K562 (cell line): ENCODE measurements around the gene MOCOS. TPM values are rescaled to one million over a fixed set of nuclear protein-coding genes. Genes with fewer than 3 reads are reported as not detected.

Source experiments
- ATAC-seq: fragments of 200-7000 bp; cut with Tn5 transposase; 3 replicates; pipeline ENCODE4 v1.9.1; 2020; ENCODE audit warnings: moderate library complexity
- BruUV-seq: library from RNA; stranded (reverse); fragments of 400-500 nt; replicated peaks from 2 replicates; lab custom pipeline; 2021; lab: Mats Ljungman, UMichigan
- CTCF ChIA-PET: fragments of 300-600 bp; formaldehyde crosslinking; extraction: SDS; loops from one replicate; lab custom pipeline; 2021; ENCODE audit warnings: low intra/inter-chr PET ratio; lab: Yijun Ruan, JAX
- POLR2A ChIA-PET: fragments of 300-600, 350-650 bp; sonication (Branson Sonifier 250); formaldehyde crosslinking; extraction: SDS; loops from one replicate; lab custom pipeline; 2021; ENCODE audit warnings: antibody characterized with exemption, inconsistent platforms; lab: Yijun Ruan, JAX
- DNase-seq, 4 experiments: peaks; one replicate each; pipeline versions ENCODE4 v3.0.0 to v3.0.0-alpha.2; 2011 to 2018; ENCODE audit warnings: low spot score in 3 of 4, mixed read lengths in 3 of 4; ENCODE audit errors: extremely low read depth in 1 of 4
- FAIRE-seq: peaks from 2 replicates; lab custom pipeline; 2011; peaks lifted over from hg19 to GRCh38; lab: Jason Lieb, UNC
- H2AFZ ChIP-seq: 2 replicates; pipeline ENCODE4 v1.6.0; 2011; ENCODE audit warnings: low read depth, low read length, control low read depth, inconsistent platforms
- H3K27ac ChIP-seq: fragments of 200-600 bp; 3 replicates; pipeline ENCODE4 v1.8.0; 2011; ENCODE audit warnings: low read depth, mild to moderate bottlenecking, control low read depth, inconsistent platforms, low read length, moderate library complexity, mixed read lengths; ENCODE audit errors: extremely low read depth
- H3K27me3 ChIP-seq, 2 experiments: fragments of 300-600 bp in 1 of 2; 2 replicates in 1 of 2; 3 replicates in 1 of 2; pipeline versions ENCODE4 v1.6.0 to v1.8.0; 2011; ENCODE audit warnings: inconsistent platforms in 2 of 2, low read length in 2 of 2, mild to moderate bottlenecking in 1 of 2, mixed read lengths in 1 of 2, moderate library complexity in 1 of 2; ENCODE audit not compliant: control insufficient read depth in 2 of 2, insufficient read depth in 2 of 2
- H3K36me3 ChIP-seq: fragments of 300-600 bp; 3 replicates; pipeline ENCODE4 v1.8.0; 2011; ENCODE audit warnings: mild to moderate bottlenecking, low read length, inconsistent platforms; ENCODE audit not compliant: control insufficient read depth, insufficient read depth
- H3K4me1 ChIP-seq, 2 experiments: fragments of 200-600 bp in 1 of 2; replicated peaks in 1 of 2; 2 replicates in 1 of 2; 3 replicates in 1 of 2; pipeline versions ENCODE4 v1.5.1 to v1.8.0; 2011; ENCODE audit warnings: inconsistent platforms in 2 of 2, low read length in 2 of 2, mild to moderate bottlenecking in 1 of 2, mixed read lengths in 1 of 2, moderate library complexity in 1 of 2; ENCODE audit not compliant: control insufficient read depth in 2 of 2, insufficient read depth in 2 of 2
- H3K4me2 ChIP-seq: 2 replicates; pipeline ENCODE4 v1.6.1; 2011; ENCODE audit warnings: low read length, control low read depth, inconsistent platforms, mixed read lengths; ENCODE audit not compliant: insufficient read depth
- H3K4me3 ChIP-seq: fragments of 200-600 bp; sonication (generic), shearing (Covaris generic); 2 replicates; pipeline ENCODE4 v1.5.1; 2016; ENCODE audit warnings: control low read depth, inconsistent platforms
- H3K79me2 ChIP-seq: fragments of 200-600 bp; 3 replicates; pipeline ENCODE4 v1.8.0; 2011; ENCODE audit warnings: low read length, inconsistent platforms; ENCODE audit not compliant: control insufficient read depth, insufficient read depth
- H3K9ac ChIP-seq, 2 experiments: 2 replicates each; pipeline versions ENCODE4 v1.6.0 to v1.6.1; 2011; ENCODE audit warnings: low read depth in 2 of 2, low read length in 2 of 2, control low read depth in 1 of 2, inconsistent platforms in 1 of 2, mild to moderate bottlenecking in 1 of 2, mixed read lengths in 1 of 2; ENCODE audit not compliant: insufficient read depth in 1 of 2
- H3K9me1 ChIP-seq: one replicate; pipeline ENCODE4 v1.6.0; 2011; ENCODE audit warnings: inconsistent platforms, mild to moderate bottlenecking, low read length, moderate library complexity; ENCODE audit not compliant: control insufficient read depth, insufficient read depth
- H3K9me3 ChIP-seq: replicated peaks from 2 replicates; pipeline ENCODE4 v1.5.1; 2011; ENCODE audit warnings: low read depth, low read length, inconsistent platforms; ENCODE audit not compliant: control insufficient read depth, insufficient read depth
- H4K20me1 ChIP-seq: replicated peaks from 2 replicates; pipeline ENCODE4 v1.6.1; 2011; ENCODE audit warnings: low read length, inconsistent platforms, mixed read lengths; ENCODE audit not compliant: control insufficient read depth, insufficient read depth
- ATF6 ChIP-seq: sonication (generic); formaldehyde crosslinking; IDR thresholded peaks from 2 replicates; pipeline ENCODE4 v1.4.0; 2020; ENCODE audit warnings: mild to moderate bottlenecking, missing genetic modification reagents
- BCL6 ChIP-seq: fragments of 250-450 bp; sonication (Bioruptor Pico); IDR thresholded peaks from 2 replicates; pipeline ENCODE4 v1.4.0; 2020
- CEBPB ChIP-seq: fragments of 450-650 bp; IDR thresholded peaks from 2 replicates; pipeline ENCODE4 v1.6.1; 2016; ENCODE audit warnings: missing genetic modification characterization, missing compliant biosample characterization
- CTCFL ChIP-seq: IDR thresholded peaks from 2 replicates; pipeline ENCODE4 v1.6.1; 2011; ENCODE audit warnings: borderline replicate concordance, low read depth, mild to moderate bottlenecking, moderate library complexity, low read length; ENCODE audit not compliant: insufficient read depth, poor library complexity, severe bottlenecking
- FOXK2 ChIP-seq, 2 experiments: fragments of 450-650 bp; IDR thresholded peaks in 1 of 2; conservative IDR thresholded peaks in 1 of 2; 2 replicates each; pipeline ENCODE4 v1.6.1; 2016; ENCODE audit warnings: low read depth in 2 of 2, mild to moderate bottlenecking in 1 of 2
- FOXM1 ChIP-seq, 2 experiments: fragments of 450-650 bp in 1 of 2; sonication (generic) in 1 of 2; formaldehyde crosslinking in 1 of 2; IDR thresholded peaks; 2 replicates each; pipeline versions ENCODE4 v1.6.1 to v1.9.0; 2017 to 2022; ENCODE audit warnings: low read depth in 2 of 2, mild to moderate bottlenecking in 2 of 2, missing genetic modification reagents in 1 of 2, moderate library complexity in 1 of 2
- GABPB1 ChIP-seq: sonication (generic); formaldehyde crosslinking; IDR thresholded peaks from 2 replicates; pipeline ENCODE4 v1.8.0; 2022; ENCODE audit warnings: mild to moderate bottlenecking, missing genetic modification reagents
- HSF4 ChIP-seq: fragments of 250-450 bp; sonication (Bioruptor Pico); IDR thresholded peaks from 2 replicates; pipeline ENCODE4 v2.1.2; 2022; ENCODE audit warnings: mild to moderate bottlenecking, moderate library complexity, borderline replicate concordance
- JUNB ChIP-seq: fragments of 450-650 bp; formaldehyde crosslinking; conservative IDR thresholded peaks from 2 replicates; pipeline ENCODE4 v1.4.0; 2020; ENCODE audit warnings: mild to moderate bottlenecking
- KAT8 ChIP-seq: fragments of 450-650 bp; IDR thresholded peaks from 2 replicates; pipeline ENCODE4 v1.6.1; 2016; ENCODE audit warnings: low read depth, mild to moderate bottlenecking
- RFX7 ChIP-seq: fragments of 250-450 bp; sonication (Bioruptor Pico); IDR thresholded peaks from 2 replicates; pipeline ENCODE4 v1.5.1; 2021; ENCODE audit warnings: mild to moderate bottlenecking
- ZNF12 ChIP-seq: sonication (generic); formaldehyde crosslinking; IDR thresholded peaks from 2 replicates; pipeline ENCODE4 v1.4.0; 2020; ENCODE audit warnings: mild to moderate bottlenecking, missing genetic modification reagents
- ZNF140 ChIP-seq: fragments of 250-450 bp; sonication (Bioruptor Pico); IDR thresholded peaks from 2 replicates; pipeline ENCODE4 v1.8.0; 2021; ENCODE audit warnings: moderate library complexity, mild to moderate bottlenecking, inconsistent platforms
- ZNF146 ChIP-seq: IDR thresholded peaks from one replicate; pipeline ENCODE4 v1.6.1; 2018; ENCODE audit warnings: missing compliant biosample characterization; ENCODE audit not compliant: unreplicated experiment
- ZNF253 ChIP-seq: fragments of 250-450 bp; sonication (Bioruptor Pico); conservative IDR thresholded peaks from 2 replicates; pipeline ENCODE4 v1.6.1; 2021; ENCODE audit warnings: mild to moderate bottlenecking
- WGBS: fragments of 100-300 bp; shearing (Covaris generic); methylation state at CpG from one replicate; pipeline ENCODE4 v1.1.6; 2016; ENCODE audit warnings: low coverage, mixed read lengths; ENCODE audit not compliant: insufficient coverage; ENCODE audit errors: missing lambda C conversion rate; 5-methylcytosine and 5-hydroxymethylcytosine counted together
- in situ Hi-C: fragments of 300-500 bp; cut with MboI; formaldehyde crosslinking; loops from 4 replicates; pipeline ENCODE4 v1.15.0; 2018; ENCODE audit warnings: inconsistent platforms, mixed read lengths
- intact Hi-C: fragments of 100-400 bp; cut with micrococcal nuclease; formaldehyde crosslinking; loops from 2 replicates; pipeline ENCODE4 v1.14.2; 2022
- polyA plus RNA-seq, 8 experiments: library from polyadenylated mRNA; depleted of rRNA in 4 of 8; stranded (reverse) in 5 of 8; unstranded in 3 of 8; fragments of >200 nt; fragmentation: Nextera tagmentation in 2 of 8; fragmentation: Illumina TruSeq in 1 of 8; extraction: Ambion mirVana in 2 of 8; extraction: Trizol in 1 of 8; gene quantifications; 2 replicates each; pipeline versions ENCODE4 v1.2.1 to v1.2.3, GENCODE V29; 2011 to 2014; ENCODE audit warnings: inconsistent platforms in 1 of 8, missing spikeins in 1 of 8
- total RNA-seq, 7 experiments: library from RNA; depleted of rRNA in 6 of 7; stranded (reverse); fragments of >200 nt in 6 of 7; fragmentation: Illumina TruSeq in 2 of 7; extraction: Trizol in 2 of 7; gene quantifications; 2 replicates each; pipeline versions ENCODE4 v1.2.1 to v1.2.3, GENCODE V29; 2011 to 2021; ENCODE audit warnings: low replicate concordance in 1 of 7
- TF ChIP-seq, protein P1 (sequence below): IDR thresholded peaks from 3 replicates; pipeline ENCODE4 v1.6.1; 2011; ENCODE audit warnings: borderline replicate concordance, mild to moderate bottlenecking, moderate library complexity; ENCODE audit not compliant: insufficient read length; ENCODE audit errors: extremely low read depth

The MOCOS gene
- total and polyA plus RNA-seq, 9 of the 15 experiments (the other 6 are each of a cell fraction or from before 2014, with no cell fraction given) = 4.5 to 12.4 (median 9.1) TPM

GRCh38 chr18:36301884-36302283 is 114.6 kb downstream of the MOCOS start (continued):
- no peak for TF ChIP-seq CTCFL
- no peak for TF ChIP-seq ATF6 (CRISPR knock-in tag)
- no peak for TF ChIP-seq RFX7
- TF ChIP-seq JUNB = no peak

DNA sequence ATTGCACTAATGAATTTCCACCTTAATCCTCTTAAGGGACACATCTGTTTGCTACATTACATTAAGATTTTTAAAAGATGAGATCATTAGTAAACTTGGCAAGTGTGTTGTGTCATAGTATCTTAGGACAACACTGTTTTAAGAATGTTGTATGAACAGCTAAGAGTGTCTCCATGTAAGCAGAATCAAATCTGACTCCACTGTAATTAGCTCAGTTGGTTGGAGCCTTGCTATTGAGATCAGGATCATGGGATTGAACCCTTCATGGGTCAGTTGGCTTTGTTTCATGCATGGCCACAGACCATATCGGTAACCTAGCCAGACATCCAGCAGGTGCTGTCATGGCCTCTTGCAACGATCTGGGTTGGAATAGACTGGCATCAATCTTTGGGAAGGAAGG is 115.4 kb downstream of the MOCOS start:
- in situ Hi-C loops (no loop called here), intact Hi-C loops (no loop called here)
- BruUV-seq = no TSS peak
- TF ChIP-seq ZNF12 (CRISPR knock-in tag) (no peak), ZNF253 (CRISPR knock-in tag) (no peak), HSF4 (CRISPR knock-in tag) (no peak), ZNF146 (CRISPR knock-in tag) (no peak), KAT8 (no peak), ZNF140 (CRISPR knock-in tag) (no peak), BCL6 (CRISPR knock-in tag) (no peak), FOXM1 (IDR thresholded peaks at IDR 0.05; ENCODE audit: low read depth) (no peak), FOXM1 (CRISPR knock-in tag; IDR thresholded peaks at IDR 0.05; ENCODE audit: low read depth) (no peak), GABPB1 (CRISPR knock-in tag) (no peak), FOXK2 (conservative IDR thresholded peaks at IDR 0.05 in 1 of 2, IDR thresholded peaks at IDR 0.05 in 1 of 2; ENCODE audit: low read depth in 2 of 2) (no peak), CEBPB (tag) (no peak)
- TF ChIP-seq, protein P1, sequence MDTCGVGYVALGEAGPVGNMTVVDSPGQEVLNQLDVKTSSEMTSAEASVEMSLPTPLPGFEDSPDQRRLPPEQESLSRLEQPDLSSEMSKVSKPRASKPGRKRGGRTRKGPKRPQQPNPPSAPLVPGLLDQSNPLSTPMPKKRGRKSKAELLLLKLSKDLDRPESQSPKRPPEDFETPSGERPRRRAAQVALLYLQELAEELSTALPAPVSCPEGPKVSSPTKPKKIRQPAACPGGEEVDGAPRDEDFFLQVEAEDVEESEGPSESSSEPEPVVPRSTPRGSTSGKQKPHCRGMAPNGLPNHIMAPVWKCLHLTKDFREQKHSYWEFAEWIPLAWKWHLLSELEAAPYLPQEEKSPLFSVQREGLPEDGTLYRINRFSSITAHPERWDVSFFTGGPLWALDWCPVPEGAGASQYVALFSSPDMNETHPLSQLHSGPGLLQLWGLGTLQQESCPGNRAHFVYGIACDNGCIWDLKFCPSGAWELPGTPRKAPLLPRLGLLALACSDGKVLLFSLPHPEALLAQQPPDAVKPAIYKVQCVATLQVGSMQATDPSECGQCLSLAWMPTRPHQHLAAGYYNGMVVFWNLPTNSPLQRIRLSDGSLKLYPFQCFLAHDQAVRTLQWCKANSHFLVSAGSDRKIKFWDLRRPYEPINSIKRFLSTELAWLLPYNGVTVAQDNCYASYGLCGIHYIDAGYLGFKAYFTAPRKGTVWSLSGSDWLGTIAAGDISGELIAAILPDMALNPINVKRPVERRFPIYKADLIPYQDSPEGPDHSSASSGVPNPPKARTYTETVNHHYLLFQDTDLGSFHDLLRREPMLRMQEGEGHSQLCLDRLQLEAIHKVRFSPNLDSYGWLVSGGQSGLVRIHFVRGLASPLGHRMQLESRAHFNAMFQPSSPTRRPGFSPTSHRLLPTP = no peak

More for the DNA sequence above, 115.4 kb downstream of the MOCOS start:
- no peak for DNase-seq
- no peak overlapping the region for H3K27ac ChIP-seq
- H3K9me1 ChIP-seq = no peaks in the 10 kb centered on the region
- H3K9ac ChIP-seq = no peak overlapping the region
- H3K36me3 ChIP-seq = no peaks in the 10 kb centered on the region
- H4K20me1 ChIP-seq = peaks cover 2% of the 10 kb centered on the region; the same call in 1 of the 2 replicates
- H3K9me3 ChIP-seq = no peaks in the 10 kb centered on the region
- ChIA-PET POLR2A (no interaction called here), CTCF (no interaction called here)
- no peak overlapping the region for H2AFZ ChIP-seq
- H3K4me1 ChIP-seq = peaks cover 0 to 8% of the 10 kb centered on the region in 2 experiments; a peak in 2 of 5 replicates
- H3K27me3 ChIP-seq = peaks cover 15 to 20% of the 10 kb centered on the region in 2 experiments
- no peak overlapping the region for H3K4me3 ChIP-seq
- no peak for FAIRE-seq
- H3K4me2 ChIP-seq = no peak overlapping the region
- no peak for ATAC-seq
- WGBS = 0% methylated on average over 2 of the region's 2 CpGs
- H3K79me2 ChIP-seq = no peaks in the 10 kb centered on the region
